HG03196 (cell line): ENCODE results near the gene NMRAL1.

Experiments used
- ATAC-seq: cut with Tn5 transposase; IDR thresholded peaks from one replicate; pipeline ENCODE4 v1.9.1; 2021; ENCODE audit not compliant: unreplicated experiment

The NMRAL1 gene

DNA sequence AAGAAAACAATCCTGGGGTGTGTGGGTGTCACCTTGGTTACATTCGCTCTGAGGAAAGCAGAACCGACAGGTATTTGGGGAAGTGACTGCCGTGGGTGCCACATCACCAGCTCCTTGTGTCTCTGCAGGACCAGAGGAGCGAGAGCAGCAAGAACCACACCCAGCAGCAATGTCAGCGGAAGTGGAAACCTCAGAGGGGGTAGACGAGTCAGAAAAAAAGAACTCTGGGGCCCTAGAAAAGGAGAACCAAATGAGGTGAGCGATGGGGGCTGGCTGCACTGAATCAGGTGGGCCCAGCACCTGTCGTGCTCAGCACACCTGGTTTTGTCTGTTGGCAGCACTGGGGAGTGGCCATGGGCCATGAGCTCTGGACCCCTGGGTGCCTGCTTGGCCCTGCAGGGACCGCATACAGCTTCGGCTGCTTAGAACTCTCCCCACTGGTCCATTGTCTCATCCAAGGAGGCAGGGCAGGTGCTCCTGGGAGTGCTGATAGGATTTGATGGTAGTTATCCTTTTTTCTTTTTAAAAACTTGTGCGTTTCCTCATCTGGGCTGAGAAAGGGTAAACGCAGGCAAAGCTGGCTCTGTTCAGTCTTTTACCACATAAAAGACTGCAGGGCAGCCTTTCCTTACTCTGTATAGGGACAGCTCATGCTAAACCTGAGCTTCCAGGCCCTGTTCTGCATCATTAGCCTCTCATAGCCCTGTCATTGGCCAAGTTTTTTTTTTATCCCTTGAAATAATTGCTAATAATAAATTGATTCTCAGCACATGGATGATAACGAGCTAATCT lies 31.1 kb upstream of the NMRAL1 start:
- peak; percentile 70 for ATAC-seq

DNA sequence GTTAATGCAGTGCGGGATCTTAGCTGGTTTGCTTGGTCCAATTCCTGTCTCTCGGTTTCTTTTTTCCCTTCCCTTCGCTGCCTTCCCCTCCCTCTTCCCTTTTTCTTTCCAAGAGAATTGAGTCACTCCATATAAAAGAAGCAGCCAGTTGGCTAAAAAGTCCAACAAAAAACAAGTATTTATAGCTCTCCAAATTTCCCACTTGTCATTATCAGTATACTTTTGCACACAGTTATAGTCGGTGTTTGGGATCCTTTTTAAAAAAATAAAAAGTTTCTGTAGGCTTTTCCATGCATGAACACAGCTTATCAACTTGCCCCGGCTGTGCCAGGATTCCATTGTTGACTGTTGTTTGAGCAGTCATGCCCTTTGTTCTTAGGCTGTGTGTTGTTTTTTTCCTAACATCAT lies 26.6 kb upstream of the NMRAL1 start:
- ATAC-seq = no peak

- ATAC-seq = no peak
Measured at GRCh38 chr16:4500272-4500671, 25.8 kb upstream of the NMRAL1 start.

DNA sequence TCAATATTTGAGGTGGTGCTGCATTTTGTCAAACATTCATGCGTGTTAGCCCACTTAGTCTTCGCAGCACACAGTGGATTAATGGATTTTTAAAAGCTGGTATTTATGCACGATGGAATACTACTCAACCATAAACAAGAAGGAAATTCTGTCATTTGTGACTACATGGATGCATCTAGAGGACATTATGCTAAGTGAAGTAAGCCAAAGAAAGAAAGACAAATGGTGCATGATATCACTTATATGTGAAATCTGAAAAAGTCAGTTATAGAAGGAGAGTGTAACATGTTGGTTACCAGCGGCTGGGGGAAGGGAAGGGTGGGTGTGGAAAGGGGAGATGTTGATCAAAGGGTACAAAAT lies 24.8 kb upstream of the NMRAL1 start:
- ATAC-seq = no peak

GRCh38 chr16:4498546-4499195 lies 24.2 kb upstream of the NMRAL1 start:
- ATAC-seq = no peak

DNA sequence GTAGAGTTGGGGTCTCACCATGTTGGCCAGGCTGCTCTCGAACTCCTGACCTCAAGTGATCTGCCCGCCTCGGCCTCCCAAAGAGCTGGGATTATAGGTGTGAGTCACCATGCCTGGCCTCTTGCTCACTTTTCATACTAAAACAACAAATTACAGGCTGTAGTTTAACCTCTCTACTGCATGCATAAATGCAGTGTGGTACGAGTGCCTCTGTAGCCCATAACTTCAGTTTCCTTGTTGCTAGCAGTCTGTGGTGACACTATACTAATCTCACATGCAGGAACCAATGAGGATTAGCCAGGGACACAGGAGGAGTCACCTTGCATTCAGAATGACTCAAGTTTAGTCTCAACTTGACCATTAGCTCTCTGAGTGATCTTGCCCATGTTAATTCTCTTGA lies 21.9 kb upstream of the NMRAL1 start:
- no peak for ATAC-seq

- ATAC-seq = no peak
Measured at GRCh38 chr16:4495766-4496165, 21.3 kb upstream of the NMRAL1 start.

DNA sequence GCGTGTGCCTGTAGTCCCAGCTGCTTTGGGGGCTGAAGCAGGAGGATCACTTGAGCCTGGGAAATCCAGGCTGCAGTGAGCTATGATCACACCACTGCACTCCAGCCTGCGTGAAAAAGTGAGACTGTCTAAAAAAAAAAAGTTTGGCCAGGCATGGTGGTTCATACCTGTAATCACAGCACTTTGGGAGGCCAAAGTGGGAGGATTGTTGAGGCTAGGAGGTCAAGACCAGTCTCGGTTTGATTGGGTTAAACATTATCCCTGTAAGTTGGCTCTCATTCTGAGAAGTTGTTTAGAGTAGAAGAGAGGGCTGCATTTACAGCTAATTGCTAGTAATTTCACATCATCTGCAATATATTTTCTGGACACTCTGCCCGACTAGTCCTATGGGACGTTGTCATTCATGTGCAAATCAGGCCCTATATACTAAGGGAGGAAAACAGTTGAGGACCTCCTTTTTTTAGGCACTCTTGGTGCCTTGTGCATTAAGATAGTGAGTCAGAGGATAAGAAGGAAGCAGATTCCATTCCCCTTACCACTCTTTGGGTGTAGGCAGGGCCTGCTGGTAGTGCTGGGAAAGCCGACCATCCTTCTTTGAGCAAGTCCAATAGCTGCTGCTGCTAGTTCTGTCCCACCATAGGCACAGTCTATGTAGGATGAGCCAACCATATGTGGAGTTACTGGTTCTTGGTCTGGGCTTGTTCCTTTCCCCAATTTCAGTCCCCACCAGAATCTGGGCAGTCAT lies 20.5 kb upstream of the NMRAL1 start:
- no peak for ATAC-seq

GRCh38 chr16:4491898-4492297 lies 17.5 kb upstream of the NMRAL1 start:
- ATAC-seq = no peak

DNA sequence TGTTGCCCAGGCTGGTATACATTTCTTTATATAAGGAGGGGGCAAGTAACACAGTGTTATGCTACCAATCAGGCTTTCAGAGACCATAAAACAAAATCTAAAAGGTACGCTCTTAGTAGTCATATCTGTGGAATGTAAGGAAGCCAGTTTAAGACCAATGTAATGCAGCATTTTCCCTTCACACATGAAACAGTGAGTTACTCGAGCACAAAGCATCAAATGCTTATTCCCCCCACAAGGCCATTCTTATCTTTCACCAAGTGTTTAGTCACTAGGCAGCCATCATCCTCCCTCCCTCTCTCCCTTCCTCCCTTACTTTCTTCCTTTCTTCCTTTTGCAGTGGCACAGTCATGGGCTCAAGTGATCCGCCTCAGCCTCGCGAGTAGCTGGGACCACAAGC lies 14.6 kb upstream of the NMRAL1 start:
- no peak for ATAC-seq

- no peak for ATAC-seq
Measured at GRCh38 chr16:4488499-4488967, 14.1 kb upstream of the NMRAL1 start.

- no peak for ATAC-seq
Measured at GRCh38 chr16:4487955-4488498, 13.6 kb upstream of the NMRAL1 start.

- ATAC-seq = no peak
Measured at GRCh38 chr16:4486126-4486893, 11.9 kb upstream of the NMRAL1 start.

- ATAC-seq = no peak
Measured at GRCh38 chr16:4481963-4482362, 7.5 kb upstream of the NMRAL1 start.

- no peak for ATAC-seq
Measured at GRCh38 chr16:4481526-4481925, 7.1 kb upstream of the NMRAL1 start.

DNA sequence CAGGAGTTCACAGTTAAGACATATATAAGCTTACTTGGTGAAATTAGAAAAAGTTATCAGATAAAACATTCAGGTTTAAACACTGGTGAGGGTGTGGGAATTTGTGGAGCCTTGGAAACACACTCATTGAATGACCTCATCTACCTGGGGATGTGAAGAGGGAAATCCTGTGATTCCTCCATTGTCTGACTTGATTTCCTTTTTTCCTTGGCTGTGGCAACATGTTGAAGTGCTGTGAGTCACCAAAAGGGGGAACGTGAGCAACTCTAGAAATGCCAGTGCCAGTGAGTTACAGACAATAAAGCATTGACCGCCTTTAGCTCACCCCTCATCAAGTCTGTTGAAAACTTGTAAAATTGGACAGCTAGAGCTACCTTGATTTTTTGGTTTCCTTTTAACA lies 3.5 kb upstream of the NMRAL1 start:
- no peak for ATAC-seq

GRCh38 chr16:4475880-4476788 lies 1.7 kb upstream of the NMRAL1 start, which contains the start of gene HMOX2:
Gene HMOX2 (plus strand): TSS chr16:4476398. CDS start chr16:4505525, 29,127 bp downstream.
- peak; percentile 81 for ATAC-seq

DNA sequence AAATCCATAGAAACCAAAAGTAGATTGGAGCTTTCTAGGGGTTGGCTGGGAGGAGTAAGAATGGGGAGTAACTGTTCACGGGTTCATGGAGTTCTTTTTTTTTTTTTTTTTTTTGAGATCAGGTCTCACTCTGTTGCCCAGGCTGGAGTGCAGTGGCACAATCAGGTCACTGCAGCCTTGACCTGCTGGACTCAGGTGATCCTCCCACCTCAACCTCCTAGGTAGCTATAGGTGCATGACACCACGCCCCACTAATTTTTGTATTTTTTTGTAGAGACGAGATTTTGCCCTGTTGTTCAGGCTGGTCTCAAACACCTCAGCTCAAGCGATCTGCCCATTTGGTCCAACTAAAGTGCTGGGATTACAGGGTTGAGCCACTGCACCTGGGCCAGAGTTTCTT lies 1.5 kb downstream of the NMRAL1 start:
- ATAC-seq = no peak

GRCh38 chr16:4471869-4472268 lies 2.6 kb downstream of the NMRAL1 start:
- no peak for ATAC-seq

GRCh38 chr16:4468972-4469371 lies 5.5 kb downstream of the NMRAL1 start:
- no peak for ATAC-seq
